HUES64 (cell line): Measurements from ENCODE around the gene DUOX2. TPM values are rescaled to one million over a fixed set of nuclear protein-coding genes. Genes with fewer than 3 reads are reported as not detected.

Experiments used
- H3K27ac ChIP-seq: 2 replicates; pipeline ENCODE4 v1.7.0; 2013; ENCODE audit warnings: low read depth, low read length, inconsistent platforms
- H3K27me3 ChIP-seq: 2 replicates; pipeline ENCODE4 v1.6.1; 2013; ENCODE audit warnings: mild to moderate bottlenecking, low read length; ENCODE audit not compliant: insufficient read depth
- H3K36me3 ChIP-seq: 2 replicates; pipeline ENCODE4 v1.6.1; 2013; ENCODE audit warnings: mild to moderate bottlenecking, low read length; ENCODE audit not compliant: insufficient read depth
- H3K4me1 ChIP-seq: 2 replicates; pipeline ENCODE4 v1.6.1; 2013; ENCODE audit warnings: mild to moderate bottlenecking, low read length, moderate library complexity; ENCODE audit not compliant: insufficient read depth
- H3K4me3 ChIP-seq: 2 replicates; pipeline ENCODE4 v1.5.1; 2013; ENCODE audit warnings: mild to moderate bottlenecking, low read length, moderate library complexity
- H3K9ac ChIP-seq: 2 replicates; pipeline ENCODE4 v1.6.1; 2013; ENCODE audit warnings: mild to moderate bottlenecking, low read depth, low read length
- H3K9me3 ChIP-seq: 2 replicates; pipeline ENCODE4 v1.6.1; 2013; ENCODE audit warnings: low read depth, low read length; ENCODE audit not compliant: insufficient read depth
- WGBS: fragments of 150-250, 120-280 bp; methylation state at CpG from one replicate; pipeline ENCODE4 v1.1.7; 2013; ENCODE audit warnings: missing lambda C conversion rate; 5-methylcytosine and 5-hydroxymethylcytosine counted together
- polyA plus RNA-seq, 2 experiments: library from polyadenylated mRNA; stranded (reverse); fragments of 50-300 nt; gene quantifications; one replicate each; pipeline ENCODE4 v1.2.3, GENCODE V29; 2013

DUOX2 gene
- polyA plus RNA-seq (2013, experiment 1 of 2), result 0.05 TPM
- not detected for polyA plus RNA-seq (2013, experiment 2 of 2)

GRCh38 chr15:45114076-45114750 lies at the start of gene DUOX2, which contains the start of gene DUOXA2:
Gene DUOX2 (minus strand): TSS chr15:45114172. CDS start chr15:45113411, 761 bp downstream.
Gene DUOXA2 (plus strand): TSS chr15:45114326. CDS start chr15:45114606, 280 bp downstream.
- Histone ChIP-seq H3K9me3 (no peaks in the 10 kb centered on the region; the same call in 1 of the 2 replicates), H3K27ac (no peak within 1 kb of the TSS), H3K4me3 (peak within 1 kb of the TSS; percentile 45), H3K4me1 (peaks cover 17% of the 10 kb centered on the region; the same call in 1 of the 2 replicates), H3K27me3 (peaks cover 88% of the 10 kb centered on the region), H3K9ac (no peak within 1 kb of the TSS; the same call in 1 of the 2 replicates), H3K36me3 (no peaks in the 10 kb centered on the region)
- WGBS, result 9% methylated on average over 42 of the region's 42 CpGs

GRCh38 chr15:45163508-45163856 lies 49.5 kb upstream of the DUOX2 start:
- Histone ChIP-seq H3K4me3 (no peak overlapping the region), H3K27ac (no peak overlapping the region), H3K4me1 (peaks cover 6% of the 10 kb centered on the region), H3K27me3 (no peaks in the 10 kb centered on the region), H3K9ac (no peak overlapping the region), H3K36me3 (no peaks in the 10 kb centered on the region), H3K9me3 (no peaks in the 10 kb centered on the region)
- WGBS, result 83% methylated on average over 9 of the region's 9 CpGs

DNA sequence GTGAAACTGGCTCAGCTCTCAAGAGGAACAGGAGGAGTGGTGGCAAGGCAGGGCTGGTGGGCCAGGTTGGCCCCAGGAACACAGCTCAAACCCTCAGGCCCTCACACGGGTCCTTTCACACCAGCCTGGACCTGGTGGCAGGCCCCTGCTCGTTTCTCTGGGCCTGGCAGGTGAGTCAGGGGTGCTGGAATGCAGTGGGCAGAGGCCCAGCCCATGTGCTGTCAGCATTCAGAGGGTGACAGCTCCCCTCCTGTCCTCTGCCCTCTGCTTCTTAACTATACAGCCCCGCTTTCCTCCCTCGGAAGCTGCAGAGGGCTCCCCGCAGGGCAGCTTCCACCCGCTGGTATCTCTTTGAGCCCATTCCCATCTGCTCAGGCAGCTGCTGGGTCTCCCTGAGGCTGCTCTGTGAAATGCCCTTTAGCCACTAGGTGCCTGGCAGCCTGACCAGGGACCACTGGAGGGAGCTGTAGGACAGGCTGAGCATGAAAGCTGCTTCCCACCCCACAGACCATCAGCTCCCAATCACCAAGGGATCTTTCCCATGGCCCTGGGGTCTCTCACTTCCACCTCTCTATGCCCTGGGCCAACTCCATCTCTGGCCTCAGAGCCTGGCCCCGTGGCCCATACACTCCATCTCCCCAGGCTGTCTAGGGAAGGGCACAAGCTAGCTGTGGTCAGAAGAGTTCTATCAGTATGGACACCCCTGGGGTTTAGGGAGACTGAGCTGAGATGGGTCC lies 49.0 kb upstream of the DUOX2 start:
- 12% methylated on average over 7 of the region's 7 CpGs for WGBS
- H3K27ac ChIP-seq, result no peak overlapping the region
- H3K9ac ChIP-seq, result no peak overlapping the region
- H3K36me3 ChIP-seq, result no peaks in the 10 kb centered on the region
- H3K4me3 ChIP-seq, result no peak overlapping the region
- H3K27me3 ChIP-seq, result no peaks in the 10 kb centered on the region
- peaks cover 5% of the 10 kb centered on the region for H3K4me1 ChIP-seq
- H3K9me3 ChIP-seq, result no peaks in the 10 kb centered on the region

DNA sequence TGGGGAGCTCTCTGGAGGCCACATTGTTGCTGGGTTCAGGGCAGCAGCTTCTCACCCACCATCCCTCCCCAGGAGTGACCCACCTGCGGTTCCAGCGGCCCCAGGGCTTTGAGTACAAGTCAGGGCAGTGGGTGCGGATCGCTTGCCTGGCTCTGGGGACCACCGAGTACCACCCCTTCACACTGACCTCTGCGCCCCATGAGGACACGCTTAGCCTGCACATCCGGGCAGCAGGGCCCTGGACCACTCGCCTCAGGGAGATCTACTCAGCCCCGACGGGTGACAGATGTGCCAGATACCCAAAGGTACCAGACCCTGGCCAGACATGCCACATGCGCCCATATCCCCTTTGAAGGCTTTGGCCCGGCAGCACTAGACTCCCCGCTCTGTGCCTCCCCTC lies 47.7 kb upstream of the DUOX2 start:
- Histone ChIP-seq H3K36me3 (no peaks in the 10 kb centered on the region), H3K27ac (no peak overlapping the region), H3K9ac (no peak overlapping the region), H3K9me3 (no peaks in the 10 kb centered on the region), H3K4me1 (peaks cover 8% of the 10 kb centered on the region), H3K4me3 (no peak overlapping the region), H3K27me3 (no peaks in the 10 kb centered on the region)
- 94% methylated on average over 14 of the region's 14 CpGs for WGBS

GRCh38 chr15:45157974-45158373 lies 44.0 kb upstream of the DUOX2 start:
- Histone ChIP-seq H3K27ac (no peak overlapping the region), H3K9ac (no peak overlapping the region), H3K4me1 (peaks cover 8% of the 10 kb centered on the region), H3K9me3 (no peaks in the 10 kb centered on the region), H3K36me3 (no peaks in the 10 kb centered on the region), H3K4me3 (no peak overlapping the region), H3K27me3 (no peaks in the 10 kb centered on the region)
- WGBS, result 25% methylated on average over 1 of the region's 1 CpG

DNA sequence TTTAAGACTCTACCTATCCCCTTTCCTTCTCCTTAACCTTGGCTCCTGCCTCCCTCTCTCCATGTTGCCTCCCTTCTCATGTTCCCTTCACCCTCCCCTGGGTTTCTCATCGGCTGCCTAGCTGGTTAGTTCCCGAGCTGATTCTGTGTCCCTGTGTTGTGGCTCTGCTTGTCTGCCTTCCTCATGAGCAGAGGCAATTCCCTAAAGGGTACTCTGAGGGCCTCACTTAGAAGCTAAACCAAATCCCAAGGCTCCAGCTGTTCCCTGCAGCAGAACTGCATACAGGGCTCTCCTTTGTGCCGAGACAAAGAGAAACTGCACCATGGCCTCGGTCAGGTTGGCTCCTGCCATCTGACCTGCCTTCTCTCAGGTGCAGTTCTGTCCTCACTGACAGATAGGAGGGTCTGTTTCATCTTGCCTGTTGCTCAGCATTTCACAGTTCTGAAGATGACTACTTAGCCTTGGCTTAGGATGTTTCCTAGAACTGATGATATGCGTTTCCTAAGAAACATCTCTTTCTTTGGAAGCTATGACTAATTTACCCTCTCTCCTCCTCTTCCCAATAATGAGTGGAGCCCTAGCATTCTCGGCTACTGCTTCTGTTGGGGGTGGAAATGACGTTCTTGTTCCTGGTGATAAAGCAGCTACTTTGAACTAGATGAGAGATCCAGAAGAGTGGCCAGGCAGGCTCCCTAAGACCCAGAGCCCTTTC lies 42.9 kb upstream of the DUOX2 start:
- H3K4me1 ChIP-seq, result peaks cover 8% of the 10 kb centered on the region
- no peaks in the 10 kb centered on the region for H3K36me3 ChIP-seq
- H3K4me3 ChIP-seq, result no peak overlapping the region
- H3K9me3 ChIP-seq, result no peaks in the 10 kb centered on the region
- no peak overlapping the region for H3K9ac ChIP-seq
- no peaks in the 10 kb centered on the region for H3K27me3 ChIP-seq
- H3K27ac ChIP-seq, result no peak overlapping the region
- 76% methylated on average over 7 of the region's 7 CpGs for WGBS

DNA sequence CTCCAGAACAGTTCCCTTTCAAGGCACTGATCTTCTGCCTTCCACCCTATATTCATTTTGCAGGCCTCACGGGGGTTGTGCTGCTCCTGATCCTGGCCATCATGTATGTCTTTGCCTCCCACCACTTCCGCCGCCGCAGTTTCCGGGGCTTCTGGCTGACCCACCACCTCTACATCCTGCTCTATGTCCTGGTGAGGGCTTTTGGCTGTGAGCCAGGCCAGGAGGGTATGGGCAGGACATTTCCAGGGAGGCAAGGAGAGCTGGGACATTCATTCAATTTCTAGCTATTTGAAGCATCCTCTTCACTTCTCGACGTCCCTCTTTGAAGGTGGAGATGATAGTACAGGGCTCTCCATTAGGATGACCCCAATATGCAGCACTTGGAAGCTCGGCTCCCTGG lies 41.8 kb upstream of the DUOX2 start:
- peaks cover 8% of the 10 kb centered on the region for H3K4me1 ChIP-seq
- no peaks in the 10 kb centered on the region for H3K27me3 ChIP-seq
- H3K9ac ChIP-seq, result no peak overlapping the region
- no peaks in the 10 kb centered on the region for H3K9me3 ChIP-seq
- no peak overlapping the region for H3K27ac ChIP-seq
- 97% methylated on average over 8 of the region's 8 CpGs for WGBS
- no peak overlapping the region for H3K4me3 ChIP-seq
- no peaks in the 10 kb centered on the region for H3K36me3 ChIP-seq

GRCh38 chr15:45151998-45152828 lies 38.2 kb upstream of the DUOX2 start:
- 96% methylated on average over 36 of the region's 36 CpGs for WGBS
- Histone ChIP-seq H3K4me3 (no peak overlapping the region), H3K36me3 (no peaks in the 10 kb centered on the region), H3K4me1 (peaks cover 9% of the 10 kb centered on the region), H3K9ac (no peak overlapping the region), H3K9me3 (no peaks in the 10 kb centered on the region), H3K27ac (no peak overlapping the region), H3K27me3 (no peaks in the 10 kb centered on the region; the same call in 1 of the 2 replicates)

DNA sequence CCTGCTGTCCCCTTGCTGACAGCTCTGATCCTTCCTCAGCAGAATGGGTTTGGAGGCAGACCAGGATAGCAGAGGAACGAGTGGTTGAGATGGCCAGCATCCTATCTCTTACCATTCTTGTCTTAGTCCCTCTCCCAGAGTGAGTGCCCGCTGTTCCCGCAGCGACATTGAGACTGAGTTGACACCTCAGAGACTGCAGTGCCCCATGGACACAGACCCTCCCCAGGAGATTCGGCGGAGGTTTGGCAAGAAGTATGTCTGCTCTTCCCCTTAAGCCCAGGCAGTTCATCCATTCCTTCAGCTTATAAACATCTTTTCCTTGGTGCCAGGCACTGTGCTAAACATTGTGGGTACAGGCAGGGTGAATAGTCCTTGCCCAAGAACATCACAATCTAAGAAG lies 37.0 kb upstream of the DUOX2 start:
- 0 out of 2 replicates have a peak, but pooled peaks cover 3% of the 10 kb centered on the region for H3K4me1 ChIP-seq
- no peaks in the 10 kb centered on the region for H3K9me3 ChIP-seq
- no peak overlapping the region for H3K27ac ChIP-seq
- no peaks in the 10 kb centered on the region for H3K36me3 ChIP-seq
- no peak overlapping the region for H3K9ac ChIP-seq
- H3K4me3 ChIP-seq, result no peak overlapping the region
- H3K27me3 ChIP-seq, result no peaks in the 10 kb centered on the region; the same call in 1 of the 2 replicates
- 95% methylated on average over 6 of the region's 6 CpGs for WGBS

- no peak overlapping the region for H3K9ac ChIP-seq
- H3K27me3 ChIP-seq, result no peaks in the 10 kb centered on the region; the same call in 1 of the 2 replicates
- no peaks in the 10 kb centered on the region for H3K9me3 ChIP-seq
- H3K4me1 ChIP-seq, result 0 out of 2 replicates have a peak, but pooled peaks cover 3% of the 10 kb centered on the region
- 89% methylated on average over 6 of the region's 6 CpGs for WGBS
- no peak overlapping the region for H3K27ac ChIP-seq
- H3K4me3 ChIP-seq, result no peak overlapping the region
- H3K36me3 ChIP-seq, result no peaks in the 10 kb centered on the region
Measured at GRCh38 chr15:45150481-45150880, 36.5 kb upstream of the DUOX2 start.
